OCI-LY7 (cell line): Measurements from ENCODE around the gene CAV3.

Experiments
- CTCF ChIP-seq: fragments of 200-600 bp; sonication (generic); conservative IDR thresholded peaks from 2 replicates; pipeline ENCODE4 v1.5.1; 2014; ENCODE audit warnings: mild to moderate bottlenecking, antibody characterized with exemption, low read length, moderate library complexity, mixed read lengths
- EZH2phosphoT487 ChIP-seq: fragments of 200-600 bp; sonication (generic); IDR thresholded peaks from 2 replicates; pipeline ENCODE4 v1.6.1; 2018; ENCODE audit warnings: low read depth, borderline replicate concordance, mild to moderate bottlenecking, mixed run types, antibody characterized with exemption, low read length, moderate library complexity, mixed read lengths

GRCh38 chr3:8722808-8723207 is 10.8 kb upstream of the CAV3 start:
- no peak for TF ChIP-seq CTCF
- no peak for TF ChIP-seq EZH2phosphoT487
